GM18519 (cell line): ENCODE data around the gene HSD11B2.

ENCODE experiments used
- ATAC-seq: cut with Tn5 transposase; IDR thresholded peaks from one replicate; pipeline ENCODE4 v1.9.1; 2021; ENCODE audit warnings: mild to moderate bottlenecking, moderate library complexity; ENCODE audit not compliant: unreplicated experiment, low FRiP score

Gene HSD11B2

DNA sequence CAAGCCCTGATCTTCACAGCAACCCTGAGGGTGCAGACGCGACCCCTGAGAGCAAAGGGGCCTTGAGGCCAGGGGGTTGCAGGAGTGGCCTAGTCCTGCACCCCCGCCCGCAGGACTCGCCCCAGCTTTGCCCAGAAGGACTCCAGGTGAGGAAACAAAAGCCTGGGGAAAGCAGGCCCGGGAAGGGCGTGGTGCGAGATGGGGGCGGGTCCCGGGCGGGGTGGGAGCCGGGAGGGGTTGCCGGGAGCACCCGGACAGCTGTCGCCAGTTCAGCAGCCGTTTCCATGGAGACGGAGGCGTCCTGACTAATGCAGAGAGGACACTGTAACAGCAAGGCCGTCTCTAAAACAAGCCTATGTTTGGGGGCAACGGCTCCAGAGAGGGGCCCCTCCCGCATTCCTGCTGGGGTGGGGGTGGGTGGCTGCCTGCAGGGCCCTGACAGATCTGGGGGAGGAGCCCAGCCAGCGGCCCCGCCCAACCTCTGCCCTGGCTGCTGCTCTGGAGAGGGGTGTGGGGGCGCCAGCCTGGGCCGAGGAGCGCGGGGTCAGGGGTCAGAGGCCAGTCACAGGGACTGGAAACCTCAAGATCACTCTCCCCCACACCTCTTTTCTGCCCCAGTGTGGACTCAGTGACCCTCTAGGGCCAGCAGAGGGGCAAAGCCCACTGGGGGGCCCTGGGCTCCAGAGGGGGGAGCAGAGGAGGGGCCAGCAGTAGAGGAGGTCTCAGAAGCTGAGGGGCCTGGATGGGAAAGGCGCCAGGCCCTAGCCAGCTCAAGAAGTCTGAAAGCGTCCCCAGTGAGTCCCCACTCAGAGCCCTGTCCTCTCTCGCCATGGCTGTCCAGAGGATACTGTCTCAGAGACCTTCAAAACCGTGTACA is 34.5 kb upstream of the HSD11B2 start:
- no peak for ATAC-seq

DNA sequence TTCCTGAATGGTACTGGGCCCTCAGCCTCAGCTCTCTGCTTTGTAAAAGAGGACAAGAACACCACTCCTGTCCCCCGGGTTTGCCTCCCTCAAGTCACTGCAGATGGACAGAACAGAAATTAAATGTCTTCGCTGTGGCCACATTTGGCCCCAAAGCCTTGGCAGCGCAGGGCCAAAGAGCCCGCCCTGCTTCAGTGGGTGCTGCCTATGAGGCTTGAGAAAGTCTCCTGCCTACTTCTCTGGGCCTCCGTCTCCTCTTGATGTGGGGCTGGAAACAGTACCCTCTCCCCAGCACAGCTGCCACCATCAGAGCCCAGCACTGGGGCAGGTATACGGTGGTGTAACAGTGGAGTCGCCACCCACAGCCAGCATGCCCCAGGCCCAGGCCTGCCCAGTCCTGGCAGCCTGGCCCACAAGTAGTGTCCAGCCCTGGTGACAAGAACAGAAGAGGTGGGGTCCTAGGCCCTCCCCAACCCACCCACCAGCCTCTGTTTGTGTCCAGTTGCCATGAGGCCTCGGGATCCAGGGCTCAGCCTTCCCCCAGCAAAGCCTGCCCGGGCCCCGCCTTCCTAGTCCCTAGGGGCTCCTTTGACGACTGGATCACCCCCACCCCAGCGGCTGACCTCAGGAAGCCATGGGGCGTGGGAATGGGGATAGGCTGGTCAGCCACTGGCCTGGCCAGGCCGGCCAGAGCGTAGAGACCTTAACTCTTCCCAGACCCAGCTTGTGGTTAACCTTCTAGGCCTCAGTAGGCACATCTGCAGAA is 33.7 kb upstream of the HSD11B2 start:
- no peak for ATAC-seq

DNA sequence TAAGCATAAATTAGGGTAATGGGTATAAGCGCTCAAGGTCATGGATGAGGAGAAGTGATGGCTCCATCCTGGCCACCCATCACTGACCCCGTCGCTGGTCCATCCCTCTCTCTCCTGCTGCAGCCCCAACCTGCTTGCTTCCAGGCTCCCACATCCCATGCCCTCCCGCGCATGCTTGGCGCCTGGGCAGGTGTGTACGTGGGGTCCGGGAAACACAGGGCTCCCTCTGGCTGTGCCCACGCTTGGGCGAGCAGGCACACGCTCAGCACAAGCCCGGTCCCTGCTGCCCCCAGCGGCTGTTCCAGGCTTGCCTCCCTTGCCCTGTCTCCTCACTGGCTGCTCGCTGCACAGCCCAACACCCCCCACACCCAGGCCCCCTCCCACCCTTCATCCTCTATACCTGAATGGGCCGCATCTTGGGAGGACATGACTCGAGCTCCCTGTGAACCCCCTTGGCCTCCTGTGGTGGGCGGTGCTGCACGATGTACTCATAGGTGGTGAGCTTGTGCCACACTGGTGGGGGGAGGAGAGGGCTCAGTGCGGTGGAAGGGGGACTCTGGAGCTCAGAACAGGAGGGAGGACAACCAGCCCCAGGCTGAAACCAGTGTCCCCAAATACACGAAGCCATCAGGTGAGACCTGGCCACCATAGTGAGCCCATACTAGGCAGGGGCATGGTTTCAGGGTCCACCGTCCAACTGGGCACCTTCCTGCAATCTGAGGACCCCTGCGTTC is 32.9 kb upstream of the HSD11B2 start:
- no peak for ATAC-seq

DNA sequence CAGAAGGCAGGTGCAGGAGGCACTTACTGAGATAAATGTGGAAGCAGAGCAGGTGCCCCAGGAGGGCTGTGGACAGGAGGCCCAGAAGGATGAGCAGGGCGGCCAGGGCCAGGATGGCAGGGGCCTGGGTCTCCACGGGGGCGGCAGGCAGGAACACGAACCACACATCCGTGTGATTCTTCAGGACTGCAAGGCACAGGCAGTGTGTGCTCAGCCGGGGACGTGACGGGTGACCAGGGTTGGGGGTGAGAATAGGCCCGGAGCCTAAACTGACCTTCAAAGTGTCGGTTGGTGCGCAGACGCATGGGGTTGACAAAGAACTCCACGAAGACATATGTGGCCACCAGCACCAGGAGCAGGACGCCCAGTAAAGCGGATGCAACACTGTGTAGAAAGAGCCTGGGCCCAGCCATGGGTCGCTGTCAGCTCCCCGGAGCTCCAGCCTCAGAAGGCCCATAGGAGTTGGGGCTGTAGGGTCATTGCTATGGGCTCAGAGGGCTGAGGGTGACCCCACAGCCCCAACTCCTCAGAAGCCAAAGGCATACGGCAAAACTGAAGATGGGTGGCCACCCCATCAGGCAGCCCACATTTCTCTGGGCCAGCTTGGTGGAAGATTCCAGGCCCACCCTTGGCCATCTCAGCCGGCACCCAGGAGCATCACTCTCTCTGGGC is 32.2 kb upstream of the HSD11B2 start:
- no peak for ATAC-seq

DNA sequence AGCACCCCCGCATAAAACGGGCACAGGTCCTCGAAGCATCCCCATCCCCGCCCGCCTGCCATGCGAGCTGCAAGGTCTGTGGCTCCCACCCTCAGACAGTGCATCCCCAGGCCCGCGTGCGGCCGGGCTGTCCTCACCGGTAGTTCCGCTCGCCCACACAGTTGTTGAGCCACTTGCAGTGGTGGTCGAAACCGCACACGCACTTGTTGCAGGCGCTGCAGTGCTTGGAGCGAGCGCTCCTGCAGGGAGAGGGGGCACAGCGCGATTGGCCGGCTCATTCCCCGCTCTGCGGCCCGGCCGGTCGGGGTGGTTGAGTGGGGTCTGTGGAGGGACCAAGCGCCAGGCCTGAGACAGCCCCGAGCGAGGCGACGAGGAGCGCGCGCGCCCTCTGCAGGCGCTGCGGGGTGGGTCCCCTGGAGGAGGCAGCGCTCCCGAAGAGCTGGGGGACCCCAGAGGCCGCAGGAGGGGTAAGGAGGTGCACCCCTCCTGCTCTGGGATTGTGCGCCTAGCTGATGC is 31.6 kb upstream of the HSD11B2 start:
- no peak for ATAC-seq

DNA sequence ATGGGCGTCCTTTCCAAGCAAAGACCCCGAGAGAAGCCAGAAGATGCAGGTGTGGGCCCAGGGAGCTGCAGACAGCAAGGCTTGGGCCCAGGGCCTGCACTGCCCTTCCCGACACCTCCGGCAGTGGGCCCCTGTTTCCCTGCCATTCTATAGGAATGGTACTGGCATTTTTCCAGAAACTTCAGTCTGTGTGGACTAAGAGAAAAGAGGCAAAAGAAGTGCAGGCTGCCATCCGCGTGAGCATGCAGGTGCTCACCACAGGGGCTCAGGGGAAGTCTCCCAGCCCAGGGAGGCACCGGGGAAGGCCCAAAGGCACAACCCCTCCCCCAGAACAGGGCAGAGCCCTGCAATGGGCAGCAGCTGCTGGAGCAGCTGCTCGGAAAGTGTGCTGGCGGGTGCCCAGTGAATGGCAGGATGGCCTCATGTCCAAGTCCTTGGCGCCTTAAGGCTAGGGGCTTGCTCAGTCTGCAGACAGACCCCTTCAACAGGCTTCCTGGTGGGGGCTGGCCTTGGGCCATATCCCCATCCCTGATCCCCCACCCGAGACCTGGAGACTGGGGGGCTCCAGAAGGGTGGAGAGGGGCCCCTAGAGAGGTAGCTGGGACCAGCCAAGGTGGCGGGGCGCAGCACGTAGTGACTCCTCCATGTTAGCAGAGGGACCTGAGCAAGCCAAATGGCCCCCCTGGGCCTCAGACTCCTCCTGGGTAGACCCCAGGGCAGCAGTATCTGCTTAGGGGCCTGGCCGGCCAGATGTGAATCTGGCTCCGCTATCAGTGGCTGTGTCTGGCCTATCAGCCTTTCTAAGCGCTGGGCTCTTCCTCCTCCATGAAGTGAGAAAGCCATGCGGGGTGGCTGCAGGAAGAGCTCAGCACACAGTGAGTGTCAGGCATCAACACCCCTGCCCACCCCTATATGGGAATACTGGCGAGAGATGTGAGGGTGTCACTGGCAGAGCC is 30.9 kb upstream of the HSD11B2 start:
- no peak for ATAC-seq

DNA sequence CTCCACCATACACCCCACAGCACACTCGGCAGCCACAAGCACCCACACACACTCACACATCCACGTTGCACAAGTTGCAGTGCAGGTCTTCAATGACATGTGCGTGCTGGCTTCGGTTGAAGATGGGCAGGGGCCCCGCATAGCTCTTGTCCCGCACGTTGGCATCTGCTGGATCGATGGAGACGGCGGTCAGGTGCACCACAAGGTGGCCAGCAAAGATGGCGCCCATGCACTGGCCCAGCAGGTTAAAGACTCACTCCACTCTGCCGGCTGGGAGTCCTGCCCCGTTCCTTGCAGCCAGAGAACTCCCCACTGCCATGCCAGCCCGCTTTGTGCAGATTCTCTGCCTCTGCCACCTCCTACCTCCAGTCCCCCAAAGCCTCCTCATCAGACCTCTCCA is 30.0 kb upstream of the HSD11B2 start:
- ATAC-seq = no peak

DNA sequence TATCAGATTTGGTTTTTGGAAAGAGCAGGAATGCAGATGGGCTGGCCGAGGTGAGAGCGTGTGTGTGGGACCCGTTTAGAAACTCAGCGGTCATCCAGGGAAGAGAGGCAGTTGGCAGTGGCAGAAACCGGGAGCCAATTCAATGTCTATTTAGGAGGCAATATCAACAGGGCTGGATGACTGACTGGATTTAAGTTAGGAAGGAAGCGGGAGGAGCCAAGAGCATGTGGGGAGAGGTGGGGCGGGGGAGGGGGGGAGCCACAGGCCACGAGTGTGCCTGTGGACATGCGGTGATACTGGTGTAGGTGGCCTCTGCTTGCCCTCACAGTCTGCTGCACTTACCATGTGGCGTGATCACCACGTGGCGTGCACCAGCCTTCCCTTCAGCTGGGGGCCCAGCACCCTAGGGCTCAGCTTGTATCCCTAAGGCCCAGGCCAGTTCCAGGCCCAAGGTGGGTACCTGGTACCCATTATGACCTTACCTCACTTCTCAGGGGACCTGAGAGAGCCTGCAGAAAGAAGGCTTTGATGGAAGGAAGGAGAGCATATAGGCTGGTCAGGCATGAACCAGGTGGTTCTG is 26.9 kb upstream of the HSD11B2 start:
- ATAC-seq = no peak

DNA sequence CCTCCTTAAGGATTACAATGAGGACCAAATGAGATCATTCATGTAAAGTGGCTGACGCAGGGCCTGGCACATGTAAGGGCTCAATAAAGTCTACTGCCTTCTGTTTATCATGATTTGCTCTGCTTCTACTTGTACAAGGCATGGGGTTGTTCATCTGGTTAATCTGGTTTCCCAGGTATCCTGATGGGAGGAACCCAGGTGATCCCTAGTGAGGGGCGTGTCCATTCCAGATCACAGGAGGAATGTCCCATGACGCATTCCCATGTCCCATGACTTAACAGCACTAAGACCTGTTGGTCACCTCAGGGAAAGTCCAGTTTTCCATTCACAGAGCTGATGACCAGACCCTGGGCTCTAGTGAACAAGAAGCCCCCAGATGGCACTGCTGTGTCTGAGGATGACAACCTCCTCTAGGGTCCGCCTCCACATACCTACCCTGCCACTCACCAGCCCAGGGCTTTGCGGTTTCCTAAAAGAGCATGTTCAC is 26.1 kb upstream of the HSD11B2 start:
- ATAC-seq = no peak

DNA sequence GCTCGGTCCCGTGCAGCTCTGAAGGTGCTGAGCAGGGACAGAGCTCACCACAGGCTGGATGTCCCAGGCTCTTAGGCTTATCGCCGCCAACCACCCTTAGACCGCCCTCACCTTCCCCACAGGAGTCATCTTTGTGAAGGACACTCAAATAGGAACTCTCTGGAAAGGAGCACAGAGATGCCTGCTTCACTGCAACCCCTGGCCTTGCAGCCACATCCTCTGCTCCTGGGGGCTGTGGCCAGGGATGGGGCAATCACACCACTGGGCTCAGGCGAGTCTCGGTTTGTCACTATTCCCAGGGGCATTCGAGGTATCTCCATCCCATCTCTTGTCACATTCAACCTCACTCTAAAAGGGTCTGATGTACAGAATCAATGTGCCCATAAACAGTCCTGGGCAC is 25.6 kb upstream of the HSD11B2 start:
- ATAC-seq = no peak

DNA sequence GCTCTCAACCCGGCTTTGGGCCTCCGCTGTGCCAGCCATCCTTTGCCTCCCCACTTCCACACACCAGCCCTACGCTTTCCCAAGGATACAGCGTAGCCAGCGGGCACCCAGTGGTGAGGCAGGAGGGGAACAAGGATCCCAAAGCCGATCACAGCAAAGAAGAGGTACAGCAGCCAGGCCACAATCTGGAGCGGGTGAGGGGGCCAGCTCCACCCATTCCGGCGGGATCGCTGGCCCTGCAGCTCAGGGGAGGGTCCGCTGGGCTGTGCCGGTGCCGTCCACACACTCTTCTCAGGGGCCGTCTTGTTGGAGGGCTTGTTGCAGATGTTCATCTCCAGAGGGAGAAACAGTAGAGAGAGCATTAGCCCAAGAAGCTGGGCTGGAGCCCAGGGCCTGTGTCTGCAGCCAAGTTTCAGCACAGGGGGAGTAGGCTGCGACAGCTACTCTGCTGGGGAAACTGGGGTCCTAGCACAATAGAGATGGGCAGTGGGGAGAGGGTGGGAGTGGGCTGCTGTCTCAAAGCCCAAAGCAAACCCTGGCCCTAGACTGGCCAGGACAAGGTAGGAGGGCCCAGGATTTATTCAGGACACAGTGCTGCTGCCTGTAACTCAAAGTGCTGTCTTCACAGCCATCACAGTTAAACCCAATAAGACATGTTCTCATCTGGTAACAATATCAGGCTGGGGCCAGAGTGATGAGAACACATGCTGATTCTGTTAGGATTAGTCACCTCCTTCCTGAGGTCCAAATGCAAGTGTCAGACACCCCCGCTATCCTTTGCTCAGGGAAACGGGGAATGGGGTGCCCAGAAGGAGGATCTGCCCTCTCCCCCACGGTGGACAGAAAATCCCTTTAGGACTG is 24.6 kb upstream of the HSD11B2 start:
- no peak for ATAC-seq

DNA sequence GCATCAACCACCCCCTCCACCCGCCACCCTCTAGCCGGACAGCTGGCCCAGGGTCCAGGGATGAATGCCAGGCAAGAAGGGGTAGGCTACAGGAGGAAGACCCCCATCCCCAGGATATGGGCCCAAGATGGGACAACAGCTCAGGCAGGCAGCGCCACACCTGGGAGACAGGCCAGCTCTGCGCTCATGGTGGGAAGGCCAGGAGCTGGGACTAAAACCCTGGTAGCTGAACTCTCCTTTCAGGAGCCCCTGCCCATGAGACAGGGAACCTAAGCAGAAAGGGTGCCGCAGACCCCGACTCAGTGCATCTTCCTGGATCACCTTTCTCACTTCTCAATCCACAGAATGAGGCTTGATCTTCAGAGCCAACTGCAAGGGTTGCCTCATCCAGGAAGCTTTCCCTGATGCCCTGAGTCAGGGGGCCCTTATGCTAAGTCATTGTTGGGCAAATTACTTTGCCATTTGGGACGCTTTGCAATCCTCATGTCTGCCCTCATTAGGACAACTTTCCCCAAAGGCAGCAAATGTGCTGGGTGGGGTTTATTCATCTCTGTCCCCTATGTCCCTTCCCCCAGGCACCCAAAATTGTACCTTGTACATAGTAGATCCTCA is 23.6 kb upstream of the HSD11B2 start:
- ATAC-seq = no peak

DNA sequence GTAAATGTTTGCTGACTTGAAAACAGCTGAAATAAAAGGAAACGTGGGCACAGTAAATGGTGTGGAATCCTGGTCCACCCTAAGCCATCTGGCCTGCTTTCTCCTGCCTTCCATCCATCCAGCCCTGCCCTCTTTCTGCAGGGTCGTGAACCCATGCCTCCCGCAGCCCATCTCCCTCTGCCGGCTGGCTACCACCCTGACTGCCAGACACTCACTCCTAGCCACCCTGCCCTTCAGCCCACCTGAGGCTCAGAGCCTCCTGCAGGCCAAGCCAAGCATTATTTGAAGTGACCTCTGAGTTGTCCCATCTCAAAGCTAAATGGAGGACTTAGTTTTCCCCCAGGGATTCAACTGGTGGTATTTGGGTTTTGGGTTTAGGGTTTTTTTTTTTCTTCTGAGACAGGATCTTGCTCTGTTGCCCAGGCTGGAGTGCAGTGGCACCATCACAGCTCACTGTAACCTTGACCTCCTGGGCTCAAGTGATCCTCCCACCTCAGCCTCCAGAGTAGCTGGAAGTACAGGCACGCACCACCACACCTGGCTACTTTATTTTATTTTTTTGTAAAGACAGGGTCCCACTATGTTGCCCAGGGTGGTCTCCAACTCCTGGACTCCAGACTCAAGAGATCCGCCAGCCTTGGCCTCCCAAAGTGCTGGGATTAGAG is 23.0 kb upstream of the HSD11B2 start:
- no peak for ATAC-seq

DNA sequence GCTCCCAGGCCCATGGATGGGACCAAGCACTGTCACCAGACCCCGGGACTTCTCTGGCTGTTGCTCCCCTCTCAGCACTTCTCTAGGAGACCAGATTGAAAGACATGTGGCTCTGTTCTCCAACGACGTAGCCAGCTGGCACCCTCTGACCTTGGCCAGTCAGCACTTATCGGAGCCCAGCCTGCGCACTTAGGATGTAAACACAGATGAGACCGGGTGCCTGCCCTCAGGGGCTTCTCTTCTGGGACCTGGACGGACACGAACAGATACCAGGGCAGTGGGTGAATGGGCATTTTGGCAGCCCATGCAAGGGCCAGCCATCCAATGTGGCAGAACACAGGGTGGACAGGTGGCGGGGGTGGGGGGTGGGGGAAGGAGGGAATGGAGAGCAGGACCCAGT is 21.3 kb upstream of the HSD11B2 start:
- ATAC-seq = no peak

DNA sequence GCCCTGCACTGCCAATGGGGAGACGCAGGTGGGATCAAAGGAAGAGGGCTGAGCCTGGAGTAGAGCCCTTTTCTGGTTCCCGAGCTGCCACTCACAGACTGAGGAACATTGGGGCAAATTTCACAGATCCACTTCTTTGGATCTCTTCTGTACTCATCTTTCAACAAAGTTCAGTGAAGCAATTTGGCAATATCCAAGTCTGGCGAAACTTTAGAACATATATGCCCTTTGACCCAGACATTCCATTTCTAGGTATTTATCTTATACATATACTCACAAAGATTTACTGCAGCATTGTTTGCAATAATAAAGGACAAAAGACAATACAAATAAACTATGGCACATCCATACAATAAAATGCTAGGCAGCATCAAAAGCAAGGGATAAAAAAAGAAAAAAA is 19.6 kb upstream of the HSD11B2 start:
- no peak for ATAC-seq

DNA sequence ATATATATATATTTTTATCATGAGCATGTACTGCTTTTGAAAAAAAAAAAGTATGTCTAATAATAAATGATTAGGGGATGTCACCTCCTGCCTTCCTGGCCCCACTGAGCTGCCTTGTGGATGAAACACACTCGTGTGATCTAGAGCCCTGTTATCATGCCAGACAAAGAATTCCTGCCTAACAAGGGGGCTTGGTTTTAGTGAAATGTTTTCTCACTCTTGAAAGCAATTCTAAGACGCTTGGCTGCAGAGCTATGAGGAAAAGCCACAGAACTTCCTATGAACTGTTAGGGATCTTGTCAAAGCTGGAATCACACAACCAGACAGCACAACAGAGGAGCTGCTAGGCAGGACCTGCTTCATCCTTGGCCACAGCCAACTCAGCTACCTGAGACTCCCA is 18.6 kb upstream of the HSD11B2 start:
- ATAC-seq = no peak
